Parathyroid adenoma (tissue), 2 donors: ENCODE results near the gene WNT10A.
A peak's percentile ranks its signal among the peaks of the same experiment; 100 is the strongest.

ENCODE experiments used
- H2AFZ ChIP-seq: fragments of 300-600 bp; sonication (generic); one replicate; pipeline ENCODE4 v1.7.0; 2017; ENCODE audit warnings: antibody characterized with exemption, mild to moderate bottlenecking
- H3K27ac ChIP-seq: fragments of 300-600 bp; sonication (generic); one replicate; pipeline ENCODE4 v1.7.0; 2017
- H3K27me3 ChIP-seq: fragments of 300-600 bp; sonication (generic); one replicate; pipeline ENCODE4 v1.7.0; 2017; ENCODE audit warnings: low read length; ENCODE audit not compliant: control insufficient read depth, insufficient read depth
- H3K36me3 ChIP-seq: fragments of 300-600 bp; sonication (generic); one replicate; pipeline ENCODE4 v1.7.0; 2017; ENCODE audit warnings: low read length; ENCODE audit not compliant: control insufficient read depth, insufficient read depth
- H3K4me1 ChIP-seq: fragments of 300-600 bp; sonication (generic); one replicate; pipeline ENCODE4 v1.7.0; 2017; ENCODE audit warnings: control low read depth
- H3K4me2 ChIP-seq: fragments of 300-600 bp; sonication (generic); one replicate; pipeline ENCODE4 v1.7.0; 2017; ENCODE audit warnings: low read length
- H3K4me3 ChIP-seq: fragments of 300-600 bp; sonication (generic); one replicate; pipeline ENCODE4 v1.7.0; 2017; ENCODE audit warnings: low read depth, low read length
- H3K79me2 ChIP-seq: fragments of 300-600 bp; sonication (generic); one replicate; pipeline ENCODE4 v1.7.0; 2017; ENCODE audit warnings: control low read depth
- H3K9ac ChIP-seq: fragments of 300-600 bp; sonication (generic); one replicate; pipeline ENCODE4 v1.7.0; 2017; ENCODE audit warnings: mild to moderate bottlenecking
- H3K9me3 ChIP-seq: fragments of 300-600 bp; sonication (generic); one replicate; pipeline ENCODE4 v1.7.0; 2017; ENCODE audit warnings: low read length; ENCODE audit not compliant: control insufficient read depth
- TF ChIP-seq, protein P1 (sequence below): fragments of 300-600 bp; sonication (generic); IDR thresholded peaks from one replicate; pipeline ENCODE4 v1.7.0; 2017; ENCODE audit warnings: antibody characterized with exemption, mild to moderate bottlenecking
- donor health status: primary hyperparathyroidism.

WNT10A gene

DNA sequence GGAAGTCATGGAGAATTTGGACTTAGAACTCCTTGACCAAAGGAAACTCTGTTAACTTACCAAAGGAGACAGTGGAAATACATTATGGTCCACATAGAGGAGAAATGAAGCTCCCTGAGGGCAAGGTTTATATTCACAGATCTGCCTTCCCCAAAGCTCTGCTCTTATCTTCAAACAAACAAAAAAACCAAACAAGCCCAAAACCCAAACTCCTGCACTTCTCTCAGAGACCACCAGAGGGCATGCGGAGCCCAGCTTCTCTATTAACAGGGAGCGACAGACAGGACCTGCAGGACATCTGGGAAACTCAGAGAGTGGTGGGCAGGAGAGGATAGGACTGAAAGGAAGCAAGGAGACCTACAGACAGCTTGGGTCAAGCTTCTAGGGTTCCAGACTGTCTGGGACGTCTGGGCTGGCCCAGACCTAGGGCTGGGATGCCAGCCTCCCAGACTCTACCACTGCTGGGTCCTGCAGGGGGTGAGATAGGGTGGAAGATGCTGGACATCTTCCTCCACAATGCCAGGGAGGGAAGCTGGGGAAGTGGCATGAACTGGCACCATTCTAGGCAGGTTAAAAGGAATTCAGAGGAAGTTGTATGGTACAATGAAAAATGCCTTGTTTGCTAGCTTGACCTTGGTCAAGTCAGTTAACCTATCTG is 4.0 kb upstream of the WNT10A start:
- Histone ChIP-seq H3K79me2 (no peaks in the 10 kb centered on the region), H3K4me3 (no peak overlapping the region), H3K4me1 (peaks cover 14% of the 10 kb centered on the region), H3K27ac (no peak overlapping the region), H3K9ac (no peak overlapping the region), H3K27me3 (peaks cover 13% of the 10 kb centered on the region), H3K9me3 (no peaks in the 10 kb centered on the region), H3K36me3 (no peaks in the 10 kb centered on the region), H3K4me2 (no peak overlapping the region), H2AFZ (no peak overlapping the region)
- TF ChIP-seq, protein P1, sequence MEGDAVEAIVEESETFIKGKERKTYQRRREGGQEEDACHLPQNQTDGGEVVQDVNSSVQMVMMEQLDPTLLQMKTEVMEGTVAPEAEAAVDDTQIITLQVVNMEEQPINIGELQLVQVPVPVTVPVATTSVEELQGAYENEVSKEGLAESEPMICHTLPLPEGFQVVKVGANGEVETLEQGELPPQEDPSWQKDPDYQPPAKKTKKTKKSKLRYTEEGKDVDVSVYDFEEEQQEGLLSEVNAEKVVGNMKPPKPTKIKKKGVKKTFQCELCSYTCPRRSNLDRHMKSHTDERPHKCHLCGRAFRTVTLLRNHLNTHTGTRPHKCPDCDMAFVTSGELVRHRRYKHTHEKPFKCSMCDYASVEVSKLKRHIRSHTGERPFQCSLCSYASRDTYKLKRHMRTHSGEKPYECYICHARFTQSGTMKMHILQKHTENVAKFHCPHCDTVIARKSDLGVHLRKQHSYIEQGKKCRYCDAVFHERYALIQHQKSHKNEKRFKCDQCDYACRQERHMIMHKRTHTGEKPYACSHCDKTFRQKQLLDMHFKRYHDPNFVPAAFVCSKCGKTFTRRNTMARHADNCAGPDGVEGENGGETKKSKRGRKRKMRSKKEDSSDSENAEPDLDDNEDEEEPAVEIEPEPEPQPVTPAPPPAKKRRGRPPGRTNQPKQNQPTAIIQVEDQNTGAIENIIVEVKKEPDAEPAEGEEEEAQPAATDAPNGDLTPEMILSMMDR = peak; percentile 97

DNA sequence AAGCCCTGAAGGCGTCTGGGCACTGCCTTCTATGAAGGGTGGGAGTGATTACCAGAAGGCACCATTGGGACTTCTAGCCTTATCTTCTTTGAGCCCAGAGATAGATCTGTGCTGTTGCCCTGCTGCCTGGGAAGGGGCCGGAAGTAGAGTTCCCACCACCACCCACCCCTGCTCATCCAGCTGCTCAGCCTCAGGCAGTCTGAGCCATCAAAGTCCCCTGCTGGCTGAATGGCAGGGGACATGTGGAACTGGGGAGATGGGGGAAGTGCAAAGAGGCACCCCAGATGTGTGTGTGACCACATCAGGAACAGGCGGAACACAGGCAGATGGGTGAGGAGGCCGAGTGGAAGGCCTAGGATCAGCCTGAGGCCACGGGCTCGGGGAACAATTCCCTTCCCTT is 3.3 kb upstream of the WNT10A start:
- Histone ChIP-seq H2AFZ (no peak overlapping the region), H3K9me3 (no peaks in the 10 kb centered on the region), H3K4me2 (no peak overlapping the region), H3K36me3 (no peaks in the 10 kb centered on the region), H3K27ac (no peak overlapping the region), H3K27me3 (peaks cover 13% of the 10 kb centered on the region), H3K4me3 (no peak overlapping the region), H3K4me1 (peaks cover 8% of the 10 kb centered on the region), H3K79me2 (no peaks in the 10 kb centered on the region), H3K9ac (no peak overlapping the region)
- TF ChIP-seq, protein P1 = no peak

DNA sequence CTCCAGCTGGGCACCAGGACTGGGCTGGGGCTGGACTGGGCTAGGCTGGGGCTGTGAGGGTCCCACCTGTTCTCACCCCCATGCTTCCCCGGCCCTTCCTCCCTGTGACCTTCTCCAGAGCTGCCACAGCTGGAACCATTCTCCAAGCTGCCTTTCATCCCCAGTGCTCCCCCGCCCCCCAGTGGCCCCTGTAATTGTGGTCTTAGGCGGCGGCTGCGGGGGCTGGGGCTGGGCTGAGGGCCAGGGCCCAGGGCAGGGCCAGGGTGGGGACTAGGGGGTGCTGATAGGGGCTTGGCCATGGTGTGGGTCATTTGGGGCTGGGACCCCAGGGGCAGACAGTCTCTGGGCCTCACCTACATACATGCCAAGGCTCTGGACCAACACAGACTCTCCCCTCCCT is 2.8 kb upstream of the WNT10A start:
- TF ChIP-seq, protein P1 = no peak
- H3K9ac ChIP-seq = no peak overlapping the region
- H3K4me1 ChIP-seq = peaks cover 7% of the 10 kb centered on the region
- H3K36me3 ChIP-seq = no peaks in the 10 kb centered on the region
- no peaks in the 10 kb centered on the region for H3K9me3 ChIP-seq
- no peak overlapping the region for H3K27ac ChIP-seq
- no peak overlapping the region for H3K4me2 ChIP-seq
- H3K4me3 ChIP-seq = no peak overlapping the region
- H3K27me3 ChIP-seq = peaks cover 13% of the 10 kb centered on the region
- H3K79me2 ChIP-seq = no peaks in the 10 kb centered on the region
- H2AFZ ChIP-seq = no peak overlapping the region

- no peak overlapping the region for H3K9ac ChIP-seq
- H3K4me3 ChIP-seq = no peak overlapping the region
- H3K27me3 ChIP-seq = peaks cover 13% of the 10 kb centered on the region
- no peaks in the 10 kb centered on the region for H3K79me2 ChIP-seq
- no peak overlapping the region for H3K27ac ChIP-seq
- no peaks in the 10 kb centered on the region for H3K36me3 ChIP-seq
- peaks cover 7% of the 10 kb centered on the region for H3K4me1 ChIP-seq
- TF ChIP-seq, protein P1 = no peak
- no peak overlapping the region for H3K4me2 ChIP-seq
- H3K9me3 ChIP-seq = no peaks in the 10 kb centered on the region
- H2AFZ ChIP-seq = no peak overlapping the region
Measured at GRCh38 chr2:218878486-218878885, 2.2 kb upstream of the WNT10A start.
